GM12892 (cell line): ENCODE data around the gene OPCML.

Experiments
- POLR2A ChIP-seq: IDR thresholded peaks from 2 replicates; pipeline ENCODE4 v1.6.1; 2011; ENCODE audit warnings: low read depth, low read length, control low read depth
- POLR2AphosphoS5 ChIP-seq: IDR thresholded peaks from 2 replicates; pipeline ENCODE4 v1.6.1; 2011; ENCODE audit warnings: low read depth, low read length, control low read depth
- TAF1 ChIP-seq: IDR thresholded peaks from 2 replicates; pipeline ENCODE4 v1.6.1; 2011; ENCODE audit warnings: low read depth, mild to moderate bottlenecking, control low read depth, low read length, borderline replicate concordance

DNA sequence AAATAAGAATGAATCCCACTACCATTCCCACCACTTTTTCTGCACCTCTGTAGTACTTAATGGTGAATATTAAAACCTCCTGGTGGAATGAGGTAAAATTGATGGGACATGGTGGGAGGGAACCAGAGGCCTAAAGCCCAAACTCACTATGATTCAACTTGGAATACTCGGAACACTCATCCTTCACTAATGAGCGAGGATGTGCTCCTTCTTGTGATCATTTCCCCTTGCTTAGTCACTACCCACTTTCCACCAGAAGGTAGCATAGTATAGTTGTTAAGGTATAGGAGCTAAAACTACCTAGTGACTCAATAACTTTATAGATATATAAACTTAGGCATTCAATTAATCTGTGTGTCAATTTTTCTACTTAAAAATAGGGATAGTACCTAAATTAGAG is 728.9 kb downstream of the OPCML start:
- TF ChIP-seq POLR2A (no peak), TAF1 (no peak), POLR2AphosphoS5 (no peak)
